GM12878 (cell line): ENCODE data around the gene APOBEC3H. TPM values are rescaled to one million over a fixed set of nuclear protein-coding genes. Genes with fewer than 3 reads are reported as not detected.

Experiments used
- ATF2 ChIP-seq: IDR thresholded peaks from 2 replicates; pipeline ENCODE4 v1.6.1; 2012; ENCODE audit warnings: low read length, inconsistent platforms
- BACH1 ChIP-seq: fragments of 450-650 bp; IDR thresholded peaks from 2 replicates; pipeline ENCODE4 v1.6.1; 2017; ENCODE audit warnings: mild to moderate bottlenecking, borderline replicate concordance
- CEBPB ChIP-seq, 2 experiments: fragments of 150-350 bp in 1 of 2; IDR thresholded peaks; 2 replicates each; pipeline ENCODE4 v1.6.1; 2012 to 2014; ENCODE audit warnings: low read depth in 2 of 2, low read length in 2 of 2, borderline replicate concordance in 1 of 2, inconsistent platforms in 1 of 2
- CEBPZ ChIP-seq: fragments of 150-350 bp; IDR thresholded peaks from 2 replicates; pipeline ENCODE4 v1.6.1; 2016; ENCODE audit warnings: low read depth, low read length
- CHD4 ChIP-seq: fragments of 200-600 bp; sonication (generic); IDR thresholded peaks from 2 replicates; pipeline ENCODE4 v1.6.1; 2016; ENCODE audit warnings: mild to moderate bottlenecking
- FOS ChIP-seq: IDR thresholded peaks from 3 replicates; pipeline ENCODE4 v1.6.1; 2011; ENCODE audit warnings: borderline replicate concordance; ENCODE audit not compliant: insufficient read length; ENCODE audit errors: extremely low read depth
- HDGF ChIP-seq: fragments of 450-650 bp; IDR thresholded peaks from 2 replicates; pipeline ENCODE4 v1.6.1; 2016; ENCODE audit warnings: antibody characterized with exemption
- IRF3 ChIP-seq: fragments of 450-650 bp; IDR thresholded peaks from 2 replicates; pipeline ENCODE4 v1.6.1; 2014; ENCODE audit warnings: mild to moderate bottlenecking
- JUND ChIP-seq: IDR thresholded peaks from 2 replicates; pipeline ENCODE4 v1.6.1; 2012; ENCODE audit warnings: low read depth, mild to moderate bottlenecking, low read length, improper control_type of control experiment, moderate library complexity
- MTA3 ChIP-seq: IDR thresholded peaks from 2 replicates; pipeline ENCODE4 v1.6.1; 2012; ENCODE audit warnings: low read length, inconsistent platforms, borderline replicate concordance
- NFYA ChIP-seq: IDR thresholded peaks from 2 replicates; pipeline ENCODE4 v1.6.1; 2011; ENCODE audit warnings: low read depth, mild to moderate bottlenecking, low read length, improper control_type of control experiment, borderline replicate concordance
- RBBP5 ChIP-seq: fragments of 200-600 bp; sonication (generic); conservative IDR thresholded peaks from 2 replicates; pipeline ENCODE4 v1.6.1; 2016
- RELA ChIP-seq: fragments of 450-650 bp; IDR thresholded peaks from 2 replicates; pipeline ENCODE4 v1.8.0; 2014; ENCODE audit warnings: borderline replicate concordance; ENCODE audit not compliant: partially characterized antibody
- RELB ChIP-seq: fragments of 450-650 bp; IDR thresholded peaks from 2 replicates; pipeline ENCODE4 v1.6.1; 2017; ENCODE audit warnings: low read depth, mild to moderate bottlenecking, moderate library complexity
- SMARCA5 ChIP-seq: fragments of 450-650 bp; IDR thresholded peaks from 2 replicates; pipeline ENCODE4 v1.6.1; 2017; ENCODE audit warnings: mild to moderate bottlenecking
- STAT1 ChIP-seq: fragments of 450-650 bp; conservative IDR thresholded peaks from 2 replicates; pipeline ENCODE4 v1.6.1; 2014; ENCODE audit warnings: antibody characterized with exemption, mild to moderate bottlenecking
- SUZ12 ChIP-seq: fragments of 200-600 bp; sonication (generic); IDR thresholded peaks from one replicate; pipeline ENCODE4 v1.6.1; 2018; ENCODE audit warnings: antibody characterized with exemption, mild to moderate bottlenecking; ENCODE audit not compliant: unreplicated experiment
- USF2 ChIP-seq: IDR thresholded peaks from 2 replicates; pipeline ENCODE4 v1.6.1; 2011; ENCODE audit warnings: low read depth, low read length, improper control_type of control experiment, borderline replicate concordance
- YY1 ChIP-seq: IDR thresholded peaks from 2 replicates; pipeline ENCODE4 v1.6.1; 2011; ENCODE audit warnings: low read depth, mild to moderate bottlenecking, low read length
- ZNF24 ChIP-seq: fragments of 450-650 bp; IDR thresholded peaks from 2 replicates; pipeline ENCODE4 v1.6.1; 2017; ENCODE audit warnings: antibody characterized with exemption, mild to moderate bottlenecking
- ZNF622 ChIP-seq: fragments of 450-650 bp; IDR thresholded peaks from 2 replicates; pipeline ENCODE4 v1.6.1; 2017; ENCODE audit warnings: mild to moderate bottlenecking, inconsistent platforms
- polyA plus RNA-seq, 11 experiments: library from polyadenylated mRNA; depleted of rRNA in 4 of 11; unstranded in 6 of 11; stranded (reverse) in 5 of 11; fragments of >200 nt; fragmentation: Nextera tagmentation in 4 of 11; fragmentation: Illumina TruSeq in 1 of 11; extraction: Ambion mirVana in 4 of 11; extraction: Trizol in 1 of 11; gene quantifications; 1 replicate in 1 of 11; 2 replicates in 10 of 11; pipeline versions ENCODE4 v1.2.1 to v1.2.3, GENCODE V29; 2011 to 2016; ENCODE audit warnings: inconsistent platforms in 2 of 11, missing spikeins in 2 of 11, low read depth in 1 of 11
- total RNA-seq, 4 experiments: library from RNA; depleted of rRNA in 3 of 4; stranded (reverse); fragments of >200 nt in 3 of 4; fragmentation: Illumina TruSeq in 1 of 4; extraction: Trizol in 1 of 4; gene quantifications; 2 replicates each; pipeline versions ENCODE4 v1.2.1 to v1.2.3, GENCODE V29; 2013 to 2021

The APOBEC3H gene
- total and polyA plus RNA-seq, 10 of the 15 experiments (the other 5 are each of a cell fraction or from before 2014, with no cell fraction given), result 7.5 to 23.0 (median 14.8) TPM

- no peak for TF ChIP-seq FOS
- TF ChIP-seq USF2, result no peak
- TF ChIP-seq CEBPB (IDR thresholded peaks at IDR 0.05; ENCODE audit: borderline replicate concordance in 1 of 2, low read depth in 2 of 2, low read length in 2 of 2), result no peak
- TF ChIP-seq IRF3, result no peak
- no peak for TF ChIP-seq MTA3
- TF ChIP-seq NFYA, result no peak
- TF ChIP-seq JUND, result no peak
- no peak for TF ChIP-seq ATF2
- TF ChIP-seq ZNF24, result no peak
- no peak for TF ChIP-seq ZNF622
- no peak for TF ChIP-seq STAT1
- TF ChIP-seq HDGF, result 0 out of 2 replicates have a peak, but pooled peaks have one; percentile 35
- TF ChIP-seq SUZ12, result no peak
- no peak; the same call in 1 of the 2 replicates for TF ChIP-seq YY1
- TF ChIP-seq CEBPZ, result no peak
- no peak for TF ChIP-seq RBBP5
- no peak for TF ChIP-seq CHD4
- no peak; the same call in 1 of the 2 replicates for TF ChIP-seq BACH1
- TF ChIP-seq SMARCA5, result no peak
- no peak for TF ChIP-seq RELA
- no peak for TF ChIP-seq RELB
Measured at GRCh38 chr22:39152511-39153219, 55.6 kb downstream of the APOBEC3H start, which contains the start of gene CBX7 (continued).
